MM.1S (cell line): ENCODE results near the gene RRP1.

Experiments used
- EZH2phosphoT487 ChIP-seq: fragments of 300-600 bp; sonication (generic); IDR thresholded peaks from 2 replicates; pipeline ENCODE4 v1.6.1; 2018; ENCODE audit warnings: antibody characterized with exemption, low read length
- TF ChIP-seq, protein P1 (sequence below): fragments of 300-600 bp; sonication (generic); IDR thresholded peaks from 2 replicates; pipeline ENCODE4 v1.5.1; 2016; ENCODE audit warnings: antibody characterized with exemption, low read length, mixed read lengths

DNA sequence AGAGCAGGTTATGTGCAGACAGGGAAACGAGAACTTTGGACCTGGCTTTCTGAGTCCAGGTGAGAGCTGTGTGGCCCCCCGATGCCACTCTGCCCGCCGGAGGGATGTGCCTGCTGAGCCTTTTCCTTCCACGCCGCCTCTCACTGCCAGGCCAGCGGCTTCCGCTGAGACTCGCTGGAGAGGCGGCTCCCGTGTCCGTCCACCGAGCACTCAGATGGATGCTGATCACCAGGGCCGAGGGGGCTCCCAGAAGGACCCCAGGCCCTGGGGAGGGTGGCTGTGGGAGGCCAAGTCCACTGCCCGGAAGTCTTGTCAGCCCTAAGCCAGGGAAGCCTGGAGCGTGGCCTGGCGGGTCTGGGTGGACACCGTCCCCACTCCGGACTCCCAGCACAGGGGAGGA, 29.7 kb upstream of the RRP1 start:
- TF ChIP-seq, protein P1, sequence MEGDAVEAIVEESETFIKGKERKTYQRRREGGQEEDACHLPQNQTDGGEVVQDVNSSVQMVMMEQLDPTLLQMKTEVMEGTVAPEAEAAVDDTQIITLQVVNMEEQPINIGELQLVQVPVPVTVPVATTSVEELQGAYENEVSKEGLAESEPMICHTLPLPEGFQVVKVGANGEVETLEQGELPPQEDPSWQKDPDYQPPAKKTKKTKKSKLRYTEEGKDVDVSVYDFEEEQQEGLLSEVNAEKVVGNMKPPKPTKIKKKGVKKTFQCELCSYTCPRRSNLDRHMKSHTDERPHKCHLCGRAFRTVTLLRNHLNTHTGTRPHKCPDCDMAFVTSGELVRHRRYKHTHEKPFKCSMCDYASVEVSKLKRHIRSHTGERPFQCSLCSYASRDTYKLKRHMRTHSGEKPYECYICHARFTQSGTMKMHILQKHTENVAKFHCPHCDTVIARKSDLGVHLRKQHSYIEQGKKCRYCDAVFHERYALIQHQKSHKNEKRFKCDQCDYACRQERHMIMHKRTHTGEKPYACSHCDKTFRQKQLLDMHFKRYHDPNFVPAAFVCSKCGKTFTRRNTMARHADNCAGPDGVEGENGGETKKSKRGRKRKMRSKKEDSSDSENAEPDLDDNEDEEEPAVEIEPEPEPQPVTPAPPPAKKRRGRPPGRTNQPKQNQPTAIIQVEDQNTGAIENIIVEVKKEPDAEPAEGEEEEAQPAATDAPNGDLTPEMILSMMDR = no peak
- no peak for TF ChIP-seq EZH2phosphoT487
